Cerebellar cortex (tissue), 1 donor: ENCODE results near the gene BRD3.

Experiments used
- DNase-seq: peaks from one replicate; pipeline ENCODE4 v3.0.0-alpha.2; 2015; ENCODE audit warnings: low spot score

BRD3 gene

DNA sequence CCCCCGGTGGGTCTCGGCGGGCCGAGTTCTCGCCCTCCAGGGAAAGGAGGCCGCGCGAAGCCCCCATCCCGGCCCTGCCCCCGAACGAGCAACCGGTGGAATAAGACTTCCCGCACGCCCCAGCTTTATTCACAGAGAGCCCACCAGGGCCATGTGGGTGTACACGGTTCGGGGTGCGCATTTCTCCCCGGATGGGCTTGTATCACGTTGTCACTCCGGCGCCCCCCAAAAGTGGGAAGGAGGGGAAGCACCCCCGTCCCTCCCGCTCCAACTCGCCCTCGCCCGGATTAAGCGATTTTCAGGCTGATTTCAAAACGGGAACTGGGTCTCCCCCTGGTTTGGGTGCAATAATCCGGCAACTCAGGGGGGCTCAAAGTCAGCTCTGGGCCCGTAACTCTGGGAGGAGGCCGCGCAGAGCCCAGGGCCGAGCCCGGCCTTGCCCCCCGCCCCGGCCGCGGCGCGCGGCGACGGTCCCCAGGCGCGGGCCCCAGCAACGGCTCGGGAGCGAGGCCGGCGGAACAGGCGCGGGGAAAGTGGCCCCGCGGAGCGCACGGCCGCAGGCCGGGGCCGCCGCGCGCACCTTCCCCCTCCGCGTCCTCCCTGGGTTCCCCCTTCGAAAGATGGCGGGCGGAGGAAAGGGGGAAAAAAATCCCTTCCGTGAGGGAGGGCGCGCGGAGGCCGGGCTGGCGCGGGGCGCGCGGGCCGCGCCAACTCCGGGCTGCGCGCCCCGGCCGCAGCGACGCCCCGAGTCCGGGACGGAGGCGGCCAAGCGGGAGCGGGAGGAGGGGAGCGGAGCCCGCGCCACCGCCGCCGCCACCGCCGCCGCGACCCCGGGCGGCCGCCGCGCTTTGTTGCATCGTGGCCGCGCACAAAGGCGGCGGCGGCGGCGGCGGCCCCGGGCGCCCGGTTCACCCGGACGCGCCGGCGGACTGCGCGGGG, 644 bp downstream of the BRD3 start:
- no peak for DNase-seq

- peak; percentile 15 for DNase-seq
Measured at GRCh38 chr9:134066526-134066912, 1.3 kb downstream of the BRD3 start.

- no peak for DNase-seq
Measured at GRCh38 chr9:134065612-134066419, 2.0 kb downstream of the BRD3 start.

DNA sequence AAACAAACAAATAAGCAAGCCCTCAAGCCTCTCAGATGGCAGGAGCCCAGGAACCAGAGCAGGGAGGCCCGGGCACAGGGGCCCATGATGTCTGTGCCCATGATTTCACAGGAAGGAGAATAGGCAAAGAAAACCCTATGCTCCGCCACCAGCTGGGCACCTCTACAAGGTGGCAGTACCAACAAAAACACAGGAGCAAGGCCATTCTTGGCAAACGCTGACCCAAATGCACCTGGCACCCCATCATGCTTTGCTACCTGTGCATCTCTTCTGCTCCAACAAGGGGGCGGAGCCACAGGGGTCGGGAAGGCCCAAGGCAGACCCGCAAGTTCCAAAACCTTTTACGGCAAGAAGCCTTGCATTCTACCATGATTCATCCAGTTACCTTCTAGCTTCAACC, 3.1 kb downstream of the BRD3 start:
- DNase-seq = no peak

DNA sequence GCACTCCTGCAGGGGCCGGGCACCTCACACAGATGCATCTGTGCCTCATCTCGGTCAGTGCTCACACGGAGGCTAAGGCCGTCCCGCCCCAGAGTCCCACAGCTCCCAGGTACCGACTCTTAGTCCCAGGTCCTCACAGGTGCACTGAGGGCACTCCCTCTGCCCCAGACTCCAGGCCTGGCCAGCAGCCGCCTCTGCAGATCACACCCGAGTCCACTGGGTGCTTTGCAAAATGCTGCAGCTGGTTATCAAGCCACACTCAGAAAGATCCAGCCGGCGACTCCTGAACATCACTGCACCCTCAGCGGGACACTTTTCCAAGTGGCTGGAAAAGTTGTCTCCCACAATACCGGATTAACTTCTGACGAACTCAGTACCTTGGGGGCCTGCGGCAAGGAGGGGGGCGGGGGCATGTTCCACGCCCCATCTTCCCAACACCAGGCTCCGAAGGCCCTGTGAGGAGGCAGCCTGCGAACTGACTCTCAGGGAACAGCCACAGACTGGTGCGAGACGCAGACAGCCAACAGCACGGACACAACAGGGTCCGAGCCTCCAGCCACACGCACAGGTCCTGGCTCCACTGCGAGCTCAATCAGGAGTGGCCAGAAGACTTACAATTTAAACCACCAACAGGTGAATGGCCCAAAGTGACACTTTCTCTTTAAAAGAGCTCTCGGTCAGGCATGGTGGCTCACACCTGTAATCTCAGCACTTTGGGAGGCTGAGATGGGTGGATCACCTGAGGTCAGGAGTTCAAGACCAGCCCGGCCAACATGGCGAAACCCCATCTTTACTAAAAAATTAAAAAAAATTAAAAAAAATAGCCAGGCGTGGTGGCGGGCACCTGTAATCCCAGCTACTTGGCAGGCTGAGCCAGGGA, 4.0 kb downstream of the BRD3 start:
- no peak for DNase-seq

DNA sequence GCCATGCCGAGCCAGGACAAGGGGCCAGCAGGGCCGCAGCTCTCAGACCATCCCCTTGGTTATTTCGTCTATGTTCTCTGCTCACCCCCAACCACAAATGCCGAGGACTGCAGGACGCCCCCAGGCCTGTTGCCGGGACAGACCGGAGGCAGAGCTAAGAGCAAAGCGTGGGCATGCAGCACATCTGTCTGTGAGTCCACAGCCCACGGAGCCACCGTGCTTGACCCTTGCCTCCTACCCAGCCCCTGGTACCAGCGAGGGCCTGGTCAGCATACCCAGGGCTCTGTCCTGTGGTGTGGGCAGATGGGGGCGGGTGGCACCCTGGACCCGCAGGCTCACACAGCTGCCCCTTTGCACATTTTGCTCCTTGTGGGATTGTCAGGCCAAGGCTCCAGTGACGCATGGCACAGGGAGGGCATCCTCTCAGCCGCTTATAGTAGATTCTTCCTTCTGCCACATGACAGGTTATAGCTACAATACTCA, 4.7 kb downstream of the BRD3 start:
- DNase-seq = no peak

GRCh38 chr9:134062461-134063087, 5.3 kb downstream of the BRD3 start:
- DNase-seq = no peak

DNA sequence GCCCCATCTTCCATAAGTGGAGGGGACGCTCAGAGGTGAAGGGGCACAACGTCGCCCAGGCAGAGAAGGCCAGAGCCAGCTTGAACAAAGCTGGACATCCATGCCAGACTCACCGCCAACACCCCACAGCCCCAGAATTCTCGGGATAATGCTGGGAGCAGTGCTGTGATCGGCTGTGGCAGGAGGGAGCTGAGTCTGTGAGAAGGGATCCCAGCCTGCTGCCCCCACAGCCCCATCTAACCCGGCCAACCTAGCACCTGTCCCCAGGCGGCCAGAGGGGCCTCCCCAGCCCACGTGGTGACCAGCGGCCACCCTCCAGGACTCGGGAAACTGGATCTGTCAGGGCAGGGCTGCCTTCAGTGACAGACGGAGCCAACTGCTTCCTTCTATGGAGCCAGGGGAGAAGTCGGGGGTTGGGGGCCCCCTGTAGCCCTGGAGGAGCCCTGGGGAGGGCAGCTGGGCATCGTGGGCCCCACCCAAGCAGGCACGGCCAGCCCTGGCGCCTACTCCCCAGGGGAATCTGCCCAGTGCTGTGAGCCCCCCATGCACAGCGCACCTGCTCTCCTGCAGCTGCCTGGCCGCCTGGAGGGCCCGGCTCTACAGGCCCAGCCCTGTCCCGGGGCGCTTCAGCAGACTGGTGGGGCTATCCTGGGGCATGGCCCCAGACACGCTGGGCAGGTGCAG, 6.0 kb downstream of the BRD3 start:
- DNase-seq = no peak

DNA sequence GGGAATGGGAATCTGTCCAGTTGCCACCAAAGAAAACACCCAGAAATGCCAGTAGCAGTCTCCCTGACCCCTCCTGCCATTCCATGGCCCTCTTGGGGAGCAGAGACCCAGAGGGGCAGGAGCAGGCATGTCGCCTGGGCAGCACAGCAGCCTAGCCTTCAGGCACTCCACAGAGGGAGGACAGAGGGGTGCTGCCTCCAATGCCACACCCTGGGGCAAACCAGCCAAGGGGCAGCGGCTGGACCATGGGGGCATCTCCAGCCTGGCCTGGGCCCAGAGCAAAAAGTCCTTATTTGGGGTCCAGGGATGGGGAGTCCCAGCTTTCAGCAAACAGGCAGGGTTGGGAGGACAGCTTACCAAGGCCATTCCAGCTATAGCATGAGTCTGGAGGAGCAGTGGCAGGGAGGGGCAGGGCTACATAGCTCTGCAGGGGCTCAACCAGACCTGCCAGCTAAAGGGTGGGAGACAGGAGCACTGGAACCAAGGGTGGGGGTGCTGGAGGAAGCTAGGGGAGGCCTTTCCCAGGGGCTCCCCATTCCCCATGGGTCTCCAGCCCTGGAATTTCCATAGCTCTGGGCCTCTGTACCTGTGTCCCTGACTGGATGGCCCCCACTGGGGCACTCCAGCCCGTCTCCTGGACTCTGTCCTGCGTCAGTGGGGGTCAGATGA, 6.7 kb downstream of the BRD3 start:
- DNase-seq = no peak

DNA sequence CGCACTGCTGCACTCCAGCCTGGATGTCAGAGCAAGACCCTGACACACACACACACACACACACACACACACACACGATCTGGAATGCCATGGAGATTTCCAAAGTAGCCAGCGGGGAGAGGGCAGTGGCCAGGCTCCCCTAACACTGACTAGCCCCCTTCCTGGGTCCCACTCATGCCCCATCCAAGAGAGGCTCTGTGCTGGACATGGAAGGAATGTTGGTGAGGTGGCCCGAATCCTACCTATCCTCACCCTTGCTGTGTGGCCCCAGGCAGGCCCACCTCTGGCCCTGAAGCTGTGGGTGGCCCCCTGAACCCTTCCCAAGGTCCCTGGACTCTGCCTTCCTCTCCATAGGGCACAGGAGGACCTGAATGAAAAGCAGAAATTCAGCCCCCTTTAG, 7.3 kb downstream of the BRD3 start:
- DNase-seq = no peak

GRCh38 chr9:134059661-134060395, 8.0 kb downstream of the BRD3 start:
- no peak for DNase-seq

DNA sequence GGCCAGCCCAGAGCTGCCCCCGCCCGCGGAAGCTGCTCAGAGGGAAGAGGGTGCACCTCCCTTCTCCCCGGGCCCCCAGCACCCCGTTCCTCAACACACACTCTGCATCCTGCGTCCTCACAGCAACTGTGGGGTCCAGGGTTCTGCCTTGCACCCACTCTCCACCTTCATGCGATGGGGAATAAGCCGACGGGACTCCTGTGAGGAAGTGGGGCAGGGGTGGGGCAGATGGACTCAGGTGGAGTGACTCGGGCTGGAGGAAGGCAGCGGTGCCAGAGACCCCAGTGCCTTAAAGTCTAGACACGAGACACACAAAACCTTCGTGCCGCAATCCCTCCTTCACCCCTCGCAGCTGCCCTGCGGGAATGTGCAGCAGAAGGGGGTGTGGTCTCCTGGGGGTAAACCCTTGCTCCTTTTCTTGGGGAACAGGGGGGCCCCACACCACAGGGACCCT, 8.6 kb downstream of the BRD3 start:
- no peak for DNase-seq

- DNase-seq = no peak
Measured at GRCh38 chr9:134058716-134059115, 9.1 kb downstream of the BRD3 start.

DNA sequence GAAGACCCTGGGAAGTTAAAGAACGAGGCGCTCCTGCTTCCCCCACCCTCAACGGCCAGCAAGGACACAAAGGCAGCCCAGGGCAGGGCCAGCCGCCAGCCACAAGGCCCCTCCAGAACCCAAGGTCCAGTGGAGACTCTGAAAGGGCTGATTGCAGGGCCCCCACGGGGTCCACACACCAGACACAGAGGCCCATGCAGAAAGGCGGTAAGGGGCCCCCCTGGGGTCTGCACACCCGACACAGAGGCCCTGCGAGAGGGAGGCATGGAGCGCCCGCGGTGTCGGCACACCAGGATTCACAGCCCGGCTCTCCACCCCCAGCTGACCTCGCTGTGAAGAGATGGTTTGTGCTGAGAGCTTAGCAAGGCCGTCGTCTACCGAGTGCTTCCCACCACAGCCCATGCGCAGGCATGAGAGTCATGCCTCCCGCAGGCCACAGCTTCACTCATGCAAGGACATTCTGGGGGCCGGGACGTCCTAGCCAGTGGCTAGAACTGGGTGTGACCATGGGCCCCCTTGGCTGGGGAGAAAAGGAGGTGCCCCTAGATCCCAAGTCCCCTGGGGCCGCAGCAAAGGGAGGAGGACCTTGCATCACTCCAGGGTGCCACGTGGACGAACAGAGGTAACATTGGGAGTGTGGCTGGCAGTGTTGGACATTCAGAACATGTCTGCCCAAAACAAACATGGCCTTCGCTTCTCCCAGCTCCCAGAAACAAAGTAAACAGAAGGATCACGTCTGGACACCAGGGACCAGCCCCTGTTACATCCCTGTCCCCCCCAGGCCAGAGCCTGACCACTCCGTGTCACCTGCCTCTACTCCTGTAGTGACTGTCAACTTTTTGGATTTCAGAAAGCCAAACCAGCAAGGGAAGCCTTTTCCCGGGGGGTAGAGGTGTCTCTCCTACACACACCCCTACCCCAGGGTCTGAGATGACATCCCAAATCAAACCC, 9.8 kb downstream of the BRD3 start:
- DNase-seq = no peak

DNA sequence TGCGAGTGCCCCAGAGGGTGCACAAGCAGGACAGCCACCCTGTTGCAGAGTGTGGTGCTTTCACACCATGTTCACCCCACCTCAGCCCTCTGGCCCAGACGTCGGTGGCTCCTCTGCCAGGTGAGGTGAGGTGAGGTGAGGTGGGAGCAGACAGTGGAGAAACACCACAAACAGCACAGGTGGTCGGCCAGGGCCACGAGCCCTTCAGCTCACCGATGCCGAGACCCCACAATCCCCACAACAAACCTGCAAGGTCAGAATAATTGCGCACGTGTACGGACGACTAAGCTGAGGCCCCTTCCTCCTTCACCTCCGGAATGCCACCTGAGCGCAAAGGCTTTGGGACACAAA, 10.5 kb downstream of the BRD3 start:
- DNase-seq = no peak

- no peak for DNase-seq
Measured at GRCh38 chr9:134056483-134057306, 11.1 kb downstream of the BRD3 start.

DNA sequence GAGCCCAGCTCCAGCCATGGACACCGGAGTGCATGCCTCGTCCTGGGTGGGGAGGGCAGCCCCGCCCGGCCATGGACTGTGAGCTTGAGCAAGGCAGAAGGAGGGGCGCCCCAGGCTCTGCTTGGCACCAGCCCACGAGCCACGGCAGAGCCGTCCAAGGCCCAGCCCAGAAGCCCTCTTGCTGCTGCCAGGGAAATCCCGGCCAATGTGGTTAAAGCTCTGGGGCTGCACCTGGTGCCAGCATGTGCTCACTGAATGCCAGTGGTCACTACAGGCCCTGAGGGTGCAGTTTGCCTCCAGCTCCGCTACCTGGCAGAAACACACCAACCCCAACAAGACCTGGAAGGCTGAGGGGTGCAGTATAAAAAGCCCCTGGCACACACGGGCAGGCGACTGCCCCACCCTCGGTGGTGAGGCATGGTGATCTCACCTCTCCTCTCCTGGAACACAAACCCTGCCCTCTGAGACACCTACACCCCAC, 11.8 kb downstream of the BRD3 start:
- peak; percentile 89 for DNase-seq
